WI38 (cell line): ENCODE measurements around the gene MOK.

Experiments
- H3K4me3 ChIP-seq: 2 replicates; pipeline ENCODE4 v1.5.1; 2011; ENCODE audit warnings: low read depth, mild to moderate bottlenecking, control low read depth, low read length
- TF ChIP-seq, protein P1 (sequence below): IDR thresholded peaks from 2 replicates; pipeline ENCODE4 v1.5.1; 2012; ENCODE audit warnings: low read depth, mild to moderate bottlenecking, control low read depth, low read length

Gene MOK

DNA sequence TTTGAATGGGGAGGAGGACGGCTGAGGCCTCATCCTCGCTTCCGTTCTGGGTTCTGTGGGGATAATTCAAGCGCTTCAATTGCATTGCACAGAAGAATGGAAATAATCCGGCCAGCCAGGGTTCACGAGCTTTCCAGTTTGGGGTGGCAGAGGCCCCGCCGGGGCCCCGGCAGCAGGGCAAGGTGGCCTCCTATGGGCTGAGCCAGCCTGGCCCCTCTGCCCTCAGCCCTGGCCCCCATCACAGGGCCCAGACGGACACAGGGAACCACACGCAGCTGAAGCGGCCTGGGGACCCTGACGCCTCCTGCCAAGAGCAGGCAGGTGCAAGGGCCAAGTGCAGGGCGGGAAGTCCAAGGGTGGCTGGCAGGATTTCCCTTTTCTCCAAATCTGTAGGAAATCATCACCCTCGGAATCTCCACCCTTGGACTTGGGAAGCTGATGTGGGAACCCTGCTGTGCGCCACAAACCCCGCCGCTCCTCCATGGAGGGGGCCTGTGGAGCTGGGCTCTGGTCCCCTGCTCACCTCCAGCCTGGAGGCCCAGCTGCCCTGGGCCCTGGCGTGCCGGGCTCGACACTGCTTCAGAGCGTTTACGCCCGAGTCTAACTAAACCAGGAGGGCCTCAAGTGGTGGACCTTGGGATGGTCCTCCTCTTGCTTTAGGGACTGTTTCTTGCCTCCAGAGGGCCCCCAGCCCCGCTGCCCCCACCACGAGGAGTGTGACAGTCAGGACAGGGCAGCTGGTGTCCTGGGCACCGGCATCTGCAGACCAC is 78.4 kb downstream of the MOK start:
- TF ChIP-seq, protein P1, sequence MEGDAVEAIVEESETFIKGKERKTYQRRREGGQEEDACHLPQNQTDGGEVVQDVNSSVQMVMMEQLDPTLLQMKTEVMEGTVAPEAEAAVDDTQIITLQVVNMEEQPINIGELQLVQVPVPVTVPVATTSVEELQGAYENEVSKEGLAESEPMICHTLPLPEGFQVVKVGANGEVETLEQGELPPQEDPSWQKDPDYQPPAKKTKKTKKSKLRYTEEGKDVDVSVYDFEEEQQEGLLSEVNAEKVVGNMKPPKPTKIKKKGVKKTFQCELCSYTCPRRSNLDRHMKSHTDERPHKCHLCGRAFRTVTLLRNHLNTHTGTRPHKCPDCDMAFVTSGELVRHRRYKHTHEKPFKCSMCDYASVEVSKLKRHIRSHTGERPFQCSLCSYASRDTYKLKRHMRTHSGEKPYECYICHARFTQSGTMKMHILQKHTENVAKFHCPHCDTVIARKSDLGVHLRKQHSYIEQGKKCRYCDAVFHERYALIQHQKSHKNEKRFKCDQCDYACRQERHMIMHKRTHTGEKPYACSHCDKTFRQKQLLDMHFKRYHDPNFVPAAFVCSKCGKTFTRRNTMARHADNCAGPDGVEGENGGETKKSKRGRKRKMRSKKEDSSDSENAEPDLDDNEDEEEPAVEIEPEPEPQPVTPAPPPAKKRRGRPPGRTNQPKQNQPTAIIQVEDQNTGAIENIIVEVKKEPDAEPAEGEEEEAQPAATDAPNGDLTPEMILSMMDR: no peak
- no peak overlapping the region for H3K4me3 ChIP-seq

DNA sequence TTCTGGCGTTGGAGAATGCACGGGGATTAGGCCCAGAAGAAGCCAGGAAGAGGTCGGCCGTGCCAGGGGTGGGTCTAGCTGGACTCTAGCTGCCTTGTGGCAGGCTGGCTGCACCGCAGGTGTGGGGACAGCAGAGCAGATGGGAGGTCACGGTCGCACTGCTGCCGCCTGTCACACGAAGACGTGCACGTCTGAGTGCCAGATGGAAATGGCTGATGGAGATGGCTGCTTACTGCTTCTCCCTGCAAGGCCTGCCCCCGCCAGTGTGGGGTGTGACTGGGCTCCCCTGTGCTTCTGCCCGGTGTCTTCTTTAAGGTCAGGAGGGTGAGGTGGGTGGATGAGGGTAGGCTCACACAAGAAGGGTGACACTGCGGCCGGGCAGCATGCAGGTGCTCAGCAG is 79.0 kb downstream of the MOK start:
- no peak overlapping the region for H3K4me3 ChIP-seq
- TF ChIP-seq, protein P1: no peak

DNA sequence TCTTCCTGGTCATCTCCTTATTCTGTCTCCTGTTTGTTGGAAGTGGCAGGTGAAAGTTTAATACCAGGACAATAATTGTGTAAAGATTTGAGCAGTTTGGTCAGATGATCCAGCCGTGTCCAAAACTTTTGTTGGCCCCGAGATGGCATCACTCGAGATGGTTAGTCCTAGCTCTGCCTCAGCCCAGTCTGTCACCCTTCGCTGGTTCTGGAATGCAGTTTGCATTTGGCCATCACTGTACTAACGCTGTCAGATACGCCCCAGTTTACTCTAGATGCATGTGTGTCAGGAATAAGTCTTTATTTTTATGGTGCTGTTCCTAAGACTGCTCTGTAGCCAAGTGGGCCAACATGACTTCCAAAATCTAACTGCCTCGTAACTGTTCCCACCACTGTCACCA is 79.6 kb downstream of the MOK start:
- H3K4me3 ChIP-seq: no peak overlapping the region
- TF ChIP-seq, protein P1: no peak

DNA sequence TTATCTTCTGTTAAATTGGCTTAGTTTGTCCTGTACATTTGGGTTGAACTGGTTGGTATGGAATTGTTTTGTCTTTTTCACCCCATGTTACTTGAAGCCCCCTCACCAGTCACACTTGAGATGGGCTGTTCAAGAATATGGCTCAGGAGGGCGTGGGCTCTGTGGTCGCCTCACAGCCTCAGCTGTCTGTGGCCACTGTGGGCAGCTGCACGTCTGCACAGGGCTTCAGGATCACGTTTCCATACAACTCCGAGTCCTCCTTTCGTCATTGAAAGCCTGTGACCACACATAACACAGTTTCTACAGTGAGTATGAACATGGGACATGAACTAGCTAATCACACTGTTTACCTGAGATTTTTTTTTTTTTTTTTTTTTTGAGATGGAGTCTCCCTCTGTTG is 81.3 kb downstream of the MOK start:
- TF ChIP-seq, protein P1: no peak
- H3K4me3 ChIP-seq: no peak overlapping the region

DNA sequence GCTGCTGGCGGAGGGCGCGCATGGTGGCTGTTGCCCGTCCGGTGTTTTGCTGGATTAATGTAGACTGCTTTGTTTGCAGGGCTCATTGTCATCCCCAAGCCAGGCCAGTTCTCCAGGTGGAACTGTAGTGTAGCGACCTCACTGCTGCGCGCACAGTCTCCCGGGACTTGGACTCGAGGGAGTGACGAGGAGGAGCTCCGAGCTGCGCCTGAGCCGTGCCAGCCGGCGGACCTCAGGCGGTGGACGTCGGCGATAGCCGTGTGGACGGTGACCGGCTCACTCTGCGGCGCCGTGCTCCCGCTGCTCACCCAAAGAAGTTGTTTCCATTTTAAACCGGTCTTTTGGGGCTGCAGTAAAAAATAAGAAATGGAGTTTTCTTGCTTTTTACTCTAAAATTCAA is 82.2 kb downstream of the MOK start:
- H3K4me3 ChIP-seq: no peak overlapping the region
- TF ChIP-seq, protein P1: no peak

DNA sequence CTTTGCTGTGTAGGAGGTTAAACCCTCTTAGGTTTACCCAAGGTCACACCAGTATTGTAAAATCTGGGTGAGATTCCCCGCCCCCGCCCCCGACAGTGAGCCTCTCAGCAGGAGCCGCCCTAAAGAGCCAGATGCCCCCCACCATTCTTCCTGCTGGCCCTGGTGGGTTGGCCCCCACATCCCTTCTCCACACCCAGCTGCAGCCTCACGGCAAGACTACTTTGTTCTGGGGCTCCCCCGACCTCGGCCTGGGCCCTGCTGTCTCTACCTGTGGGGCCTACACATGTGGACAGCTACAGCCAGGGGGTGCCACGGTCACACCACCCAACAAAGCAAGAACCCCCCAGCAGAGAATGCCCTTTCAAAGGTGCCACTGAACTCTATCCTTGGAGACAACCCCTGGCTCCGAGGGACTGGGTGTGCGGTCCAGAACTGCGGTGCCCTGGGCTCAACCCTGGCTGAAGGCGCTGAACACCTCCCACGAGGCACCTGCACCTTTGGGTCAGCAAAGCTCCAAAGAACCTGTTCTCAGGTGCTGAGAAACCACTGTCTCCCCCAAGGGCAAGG is 82.9 kb downstream of the MOK start:
- H3K4me3 ChIP-seq: no peak overlapping the region
- TF ChIP-seq, protein P1: no peak

DNA sequence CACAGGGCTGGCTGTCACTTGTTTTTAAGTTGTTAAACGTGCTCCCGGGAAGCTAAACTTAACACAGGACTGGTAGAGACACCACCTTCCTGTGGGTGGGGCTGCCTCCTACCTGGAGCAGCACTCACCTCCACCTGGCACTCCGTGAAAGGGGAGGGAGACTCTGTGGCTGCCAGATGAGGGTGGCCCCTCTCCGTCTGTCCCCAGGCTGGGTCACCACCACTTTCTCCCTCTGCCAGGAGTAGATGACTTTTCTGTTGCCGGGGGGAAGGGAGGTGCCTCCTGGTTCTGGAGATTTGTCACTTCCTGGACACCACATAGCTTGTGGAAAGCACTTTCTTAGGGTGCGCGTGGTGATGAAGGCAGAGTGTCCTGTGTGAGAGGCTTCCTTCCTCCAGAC is 83.9 kb downstream of the MOK start:
- no peak overlapping the region for H3K4me3 ChIP-seq
- TF ChIP-seq, protein P1: no peak
